HAP-1 (cell line): ENCODE results near the gene NRN1L.

Experiments
- DNase-seq, 2 experiments: peaks; one replicate each; pipeline ENCODE4 v3.0.0-alpha.2; 2016 to 2020; ENCODE audit warnings: low spot score in 2 of 2
- H3K27me3 ChIP-seq: fragments of 250-450 bp; sonication (Bioruptor Pico); 2 replicates; pipeline ENCODE4 v1.5.1; 2020; ENCODE audit warnings: low read depth, mild to moderate bottlenecking, moderate library complexity
- H3K36me3 ChIP-seq: fragments of 250-450 bp; sonication (Bioruptor Pico); replicated peaks from 2 replicates; pipeline ENCODE4 v1.5.1; 2020; ENCODE audit warnings: mild to moderate bottlenecking
- H3K4me1 ChIP-seq: fragments of 250-450 bp; sonication (Bioruptor Pico); 2 replicates; pipeline ENCODE4 v1.5.1; 2020; ENCODE audit warnings: mild to moderate bottlenecking
- H3K4me3 ChIP-seq: fragments of 250-450 bp; sonication (Bioruptor Pico); 2 replicates; pipeline ENCODE4 v1.5.1; 2020; ENCODE audit warnings: mild to moderate bottlenecking, moderate library complexity
- H3K9me3 ChIP-seq: fragments of 250-450 bp; sonication (Bioruptor Pico); 2 replicates; pipeline ENCODE4 v1.5.1; 2020; ENCODE audit warnings: mild to moderate bottlenecking, moderate library complexity
- in situ Hi-C: fragments of 300-500 bp; cut with MboI; formaldehyde crosslinking; loops from 3 replicates; pipeline ENCODE4 v1.14.3; 2020; ENCODE audit warnings: low sequenced_read_pairs, inconsistent platforms, mixed read lengths

The NRN1L gene

GRCh38 chr16:67935402-67936123 lies 50.9 kb downstream of the NRN1L start:
- Histone ChIP-seq H3K36me3 (peaks cover 17% of the 10 kb centered on the region), H3K27me3 (no peaks in the 10 kb centered on the region), H3K9me3 (no peaks in the 10 kb centered on the region), H3K4me1 (peaks cover 9% of the 10 kb centered on the region), H3K4me3 (peak overlapping the region; percentile 99)
- in situ Hi-C loops = no loop called here
- peak; percentile 96 to 99 for DNase-seq
